Activated CD8-positive, alpha-beta T cell treated with anti-CD3 and anti-CD28 coated beads, Interleukin-2, amount 10 ng/mL, durations not matched to agents 7 days and 5 days (primary cell): ENCODE measurements around the gene NFKBIE. TPM values are rescaled to one million over a fixed set of nuclear protein-coding genes. Genes with fewer than 3 reads are reported as not detected.

Experiments used
- ATAC-seq: fragments of 150-1000 bp; cut with Tn5 transposase; one replicate; pipeline ENCODE4 v1.10.0; 2021; ENCODE audit warnings: moderate library complexity
- CTCF ChIA-PET: fragments of 350-600 bp; sonication (Branson Sonifier 250); formaldehyde crosslinking; loops from one replicate; lab custom pipeline; 2021; ENCODE audit warnings: antibody characterized with exemption; lab: Charles Lee
- POLR2A ChIA-PET: fragments of 350-600 bp; sonication (Branson Sonifier 250); formaldehyde crosslinking; loops from one replicate; lab custom pipeline; 2021; ENCODE audit warnings: antibody characterized with exemption; lab: Charles Lee
- DNase-seq: peaks from one replicate; pipeline ENCODE4 v3.0.0-alpha.2; 2020
- H3K27ac Mint-ChIP-seq: one replicate; pipeline ENCODE4 v1.8.0; 2021; ENCODE audit warnings: mild to moderate bottlenecking, mixed read lengths
- H3K27me3 Mint-ChIP-seq: one replicate; pipeline ENCODE4 v1.8.0; 2021; ENCODE audit warnings: low read depth, mixed read lengths
- H3K36me3 Mint-ChIP-seq: one replicate; pipeline ENCODE4 v1.8.0; 2021; ENCODE audit warnings: low read depth, mixed read lengths
- H3K4me1 Mint-ChIP-seq: one replicate; pipeline ENCODE4 v1.8.0; 2021; ENCODE audit warnings: low read depth, mixed read lengths
- H3K4me3 Mint-ChIP-seq: one replicate; pipeline ENCODE4 v1.8.0; 2021; ENCODE audit warnings: mild to moderate bottlenecking, mixed read lengths
- H3K9me3 Mint-ChIP-seq: one replicate; pipeline ENCODE4 v1.8.0; 2022; ENCODE audit warnings: mixed read lengths; ENCODE audit not compliant: insufficient read depth
- total RNA-seq, 2 experiments: library from RNA; stranded (reverse); gene quantifications; one replicate each; pipeline ENCODE4 v1.2.3, GENCODE V29; 2021

Gene NFKBIE
- total RNA-seq, 2 experiments from 2014 or later: 14.1 to 16.9 TPM

DNA sequence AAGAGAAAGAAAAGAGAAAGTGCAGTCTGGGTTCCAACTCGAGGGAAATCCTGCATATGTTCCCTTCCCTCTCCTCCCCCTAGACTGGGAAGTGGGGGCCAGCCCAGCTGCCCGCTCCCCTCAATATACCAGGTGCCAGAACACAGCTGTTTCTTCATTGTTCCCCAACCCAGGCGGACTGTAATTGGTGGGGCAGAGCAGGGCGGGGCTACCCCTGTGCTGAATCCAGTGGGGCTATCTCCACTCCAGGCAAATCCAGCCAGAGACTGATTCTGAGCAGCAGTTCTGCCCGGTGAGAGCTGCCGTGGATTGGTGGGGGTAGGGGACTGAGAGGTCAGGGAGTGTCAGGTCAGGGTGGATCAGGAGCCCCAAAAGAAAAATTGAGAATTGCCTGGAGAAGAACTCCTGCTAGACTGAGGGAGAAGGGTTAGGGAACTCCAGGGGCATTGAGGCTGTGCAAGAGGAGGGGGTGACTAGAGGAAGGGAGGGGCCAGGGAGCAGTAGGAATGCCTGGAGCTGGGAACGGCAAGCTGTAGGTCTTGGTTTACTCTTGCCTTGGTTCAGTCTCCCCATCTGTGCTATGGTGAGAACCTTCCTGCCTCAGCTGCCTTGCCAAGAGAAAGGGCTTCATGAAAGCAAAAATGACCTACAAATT, 48.5 kb downstream of the NFKBIE start, which contains the start of gene MYMX:
TSS of gene MYMX (plus strand) at position 250 of the 655 bp plus-strand sequence. CDS start 546 bp downstream, outside the sequence.
- no peak within 1 kb of the TSS for H3K27ac Mint-ChIP-seq
- H3K27me3 Mint-ChIP-seq: peaks cover 16% of the 10 kb centered on the region
- no peak within 1 kb of the TSS for H3K4me3 Mint-ChIP-seq
- CTCF ChIA-PET: interaction anchor here (0.9 to 1.3 kb wide), 2 partner anchors 21 to 44 kb away, joined by 3 to 4 read pairs; no protein-coding TSS in a partner anchor
- POLR2A ChIA-PET: interaction anchor here (0.8 kb wide), 1 partner anchor 30 kb away, joined by 3 read pairs; the partner anchor contains the start of gene HSP90AB1
- DNase-seq: no peak
- no peak for ATAC-seq
- no peaks in the 10 kb centered on the region for H3K9me3 Mint-ChIP-seq
- H3K4me1 Mint-ChIP-seq: peaks cover 22% of the 10 kb centered on the region
- H3K36me3 Mint-ChIP-seq: no peaks in the 10 kb centered on the region

GRCh38 chr6:44214307-44214706, 51.0 kb downstream of the NFKBIE start:
- no peaks in the 10 kb centered on the region for H3K36me3 Mint-ChIP-seq
- CTCF ChIA-PET: interaction anchor here (1.0 to 1.2 kb wide), 2 partner anchors 20 kb away, joined by 3 read pairs; no protein-coding TSS in a partner anchor
- H3K27ac Mint-ChIP-seq: no peak overlapping the region
- DNase-seq: no peak
- ATAC-seq: no peak
- H3K9me3 Mint-ChIP-seq: no peaks in the 10 kb centered on the region
- peaks cover 19% of the 10 kb centered on the region for H3K27me3 Mint-ChIP-seq
- no peak overlapping the region for H3K4me3 Mint-ChIP-seq
- POLR2A ChIA-PET: no interaction called here
- peaks cover 10% of the 10 kb centered on the region for H3K4me1 Mint-ChIP-seq

GRCh38 chr6:44211284-44211683, 54.1 kb downstream of the NFKBIE start:
- CTCF ChIA-PET: interaction anchor here (1.4 to 1.5 kb wide), 2 partner anchors 10 to 26 kb away, joined by 3 to 5 read pairs; no protein-coding TSS in a partner anchor
- POLR2A ChIA-PET: no interaction called here
- Mint-ChIP-seq H3K27me3 (peaks cover 13% of the 10 kb centered on the region), H3K36me3 (no peaks in the 10 kb centered on the region), H3K4me1 (no peaks in the 10 kb centered on the region), H3K27ac (no peak overlapping the region), H3K4me3 (no peak overlapping the region), H3K9me3 (no peaks in the 10 kb centered on the region)
- DNase-seq (no peak), ATAC-seq (no peak)

Other genes starting within 250 kb of the NFKBIE start
- 10 to 100 TPM; 57.3 to 60.9 TPM for gene MRPL14, start 138.1 kb downstream of the NFKBIE start, total RNA-seq
- gene TMEM63B, start 138.0 kb downstream of the NFKBIE start, total RNA-seq: 10 to 100 TPM; 15.5 to 17.9 TPM
- under 1 TPM; 0.58 to 0.70 TPM for gene CAPN11, start 106.7 kb downstream of the NFKBIE start, total RNA-seq
- not detected for gene MYMX, start 48.6 kb downstream of the NFKBIE start, total RNA-seq
- gene SLC29A1, start 42.0 kb downstream of the NFKBIE start, total RNA-seq: 10 to 100 TPM; 49.2 to 53.4 TPM
- 100 to 1,000 TPM; 741 to 755 TPM for gene HSP90AB1, start 18.4 kb downstream of the NFKBIE start, total RNA-seq
- gene SLC35B2, start 8.0 kb downstream of the NFKBIE start, total RNA-seq: 10 to 100 TPM; 31.6 to 32.8 TPM
- not detected for gene TMEM151B, start 4.9 kb upstream of the NFKBIE start, total RNA-seq
- gene AARS2, start 47.8 kb upstream of the NFKBIE start, total RNA-seq: 10 to 100 TPM; 19.4 to 20.5 TPM
- not detected for gene SPATS1, start 77.1 kb upstream of the NFKBIE start, total RNA-seq
- gene CDC5L, start 122.2 kb upstream of the NFKBIE start, total RNA-seq: 10 to 100 TPM; 22.6 to 22.7 TPM